Suprapubic skin (tissue), 4 donors: ENCODE measurements around the gene ATP6V1A. TPM values are rescaled to one million over a fixed set of nuclear protein-coding genes. Genes with fewer than 3 reads are reported as not detected.

Experiments used
- DNase-seq, 2 donors: peaks; one replicate each; pipeline ENCODE4 v3.0.0-alpha.2; 2019; ENCODE audit warnings: low spot score in 2 of 2
- H3K27ac ChIP-seq: fragments of 200-600 bp; sonication (generic); one replicate; pipeline ENCODE4 v1.5.1; 2019
- H3K27me3 ChIP-seq: fragments of 200-600 bp; sonication (generic); one replicate; pipeline ENCODE4 v1.5.1; 2019
- H3K36me3 ChIP-seq: fragments of 200-600 bp; sonication (generic); one replicate; pipeline ENCODE4 v1.5.1; 2019
- H3K4me1 ChIP-seq: fragments of 200-600 bp; sonication (generic); one replicate; pipeline ENCODE4 v1.5.1; 2019
- H3K4me3 ChIP-seq: fragments of 200-600 bp; sonication (generic); one replicate; pipeline ENCODE4 v1.5.1; 2019; ENCODE audit warnings: mild to moderate bottlenecking
- H3K9me3 ChIP-seq: fragments of 200-600 bp; sonication (generic); one replicate; pipeline ENCODE4 v1.5.1; 2019
- CTCF ChIP-seq, 2 donors: fragments of 200-600 bp in 1 of 2; fragments of 450-650 bp in 1 of 2; sonication (generic) in 1 of 2; IDR thresholded peaks; one replicate each; pipeline ENCODE4 v1.5.1; 2016 to 2019; ENCODE audit warnings: antibody characterized with exemption in 2 of 2, mild to moderate bottlenecking in 1 of 2, moderate library complexity in 1 of 2
- EP300 ChIP-seq: sonication (generic); formaldehyde crosslinking; IDR thresholded peaks from one replicate; pipeline ENCODE4 v1.6.1; 2017; ENCODE audit warnings: antibody characterized with exemption
- POLR2A ChIP-seq, 2 donors: fragments of 450-650 bp; IDR thresholded peaks; one replicate each; pipeline ENCODE4 v1.6.1; 2017; ENCODE audit warnings: antibody characterized with exemption in 2 of 2, mild to moderate bottlenecking in 2 of 2, moderate library complexity in 2 of 2
- POLR2AphosphoS5 ChIP-seq, 3 donors: sonication (generic); formaldehyde crosslinking; IDR thresholded peaks; one replicate each; pipeline ENCODE4 v1.6.1; 2017; ENCODE audit warnings: antibody characterized with exemption in 3 of 3
- WGBS: methylation state at CpG from one replicate; pipeline ENCODE4 v1.1.5; 2018; 5-methylcytosine and 5-hydroxymethylcytosine counted together
- total RNA-seq, 4 donors: library from RNA; depleted of rRNA; stranded (reverse); fragments of >200 nt; gene quantifications; one replicate each; pipeline ENCODE4 v1.1.0, GENCODE V29; 2016

The ATP6V1A gene
- total RNA-seq, 4 donors from 2014 or later, result 43.5 to 63.5 (median 58.7) TPM

GRCh38 chr3:113783980-113784379, 37.1 kb downstream of the ATP6V1A start:
- no peak overlapping the region for H3K4me3 ChIP-seq
- peak overlapping the region; percentile 43 for H3K27ac ChIP-seq
- peaks cover 37% of the 10 kb centered on the region for H3K36me3 ChIP-seq
- WGBS, result 54% methylated on average over 4 of the region's 4 CpGs
- no peaks in the 10 kb centered on the region for H3K9me3 ChIP-seq
- DNase-seq, result no peak
- H3K4me1 ChIP-seq, result peaks cover 7% of the 10 kb centered on the region
- TF ChIP-seq EP300 (no peak), POLR2AphosphoS5 (IDR thresholded peaks at IDR 0.05) (no peak), POLR2A (IDR thresholded peaks at IDR 0.05) (no peak), CTCF (IDR thresholded peaks at IDR 0.05) (no peak)
- no peaks in the 10 kb centered on the region for H3K27me3 ChIP-seq

GRCh38 chr3:113791381-113791780, 44.5 kb downstream of the ATP6V1A start:
- Histone ChIP-seq H3K4me1 (no peaks in the 10 kb centered on the region), H3K27me3 (no peaks in the 10 kb centered on the region), H3K9me3 (no peaks in the 10 kb centered on the region), H3K36me3 (peaks cover 75% of the 10 kb centered on the region), H3K27ac (no peak overlapping the region), H3K4me3 (no peak overlapping the region)
- TF ChIP-seq CTCF (IDR thresholded peaks at IDR 0.05) (no peak), POLR2A (IDR thresholded peaks at IDR 0.05) (no peak), POLR2AphosphoS5 (IDR thresholded peaks at IDR 0.05) (no peak), EP300 (no peak)
- no peak for DNase-seq

DNA sequence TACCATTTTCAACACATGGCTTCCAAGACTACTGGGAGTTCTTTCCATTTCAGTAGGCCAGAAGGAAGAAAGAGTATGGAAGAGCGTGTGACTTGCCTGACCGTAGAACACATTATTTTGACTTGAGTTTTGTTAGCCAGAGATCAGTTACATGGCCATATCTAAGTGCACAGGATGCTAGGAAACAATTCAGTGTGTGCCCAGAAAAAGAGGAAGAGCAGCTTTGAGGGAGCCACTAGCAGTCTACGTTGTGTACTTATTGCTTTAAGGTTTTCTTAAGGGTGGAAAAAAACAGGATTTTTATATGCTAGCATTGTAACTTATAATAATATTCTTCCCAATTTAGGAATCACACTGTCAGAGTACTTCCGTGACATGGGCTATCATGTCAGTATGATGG, 47.7 kb downstream of the ATP6V1A start:
- no peak for DNase-seq
- Histone ChIP-seq H3K4me1 (no peaks in the 10 kb centered on the region), H3K4me3 (no peak overlapping the region), H3K9me3 (no peaks in the 10 kb centered on the region), H3K27ac (no peak overlapping the region), H3K27me3 (no peaks in the 10 kb centered on the region), H3K36me3 (peaks cover 75% of the 10 kb centered on the region)
- TF ChIP-seq POLR2A (IDR thresholded peaks at IDR 0.05), result no peak
- TF ChIP-seq POLR2AphosphoS5 (IDR thresholded peaks at IDR 0.05), result no peak
- TF ChIP-seq CTCF (IDR thresholded peaks at IDR 0.05), result no peak
- 94% methylated on average over 4 of the region's 4 CpGs for WGBS

DNA sequence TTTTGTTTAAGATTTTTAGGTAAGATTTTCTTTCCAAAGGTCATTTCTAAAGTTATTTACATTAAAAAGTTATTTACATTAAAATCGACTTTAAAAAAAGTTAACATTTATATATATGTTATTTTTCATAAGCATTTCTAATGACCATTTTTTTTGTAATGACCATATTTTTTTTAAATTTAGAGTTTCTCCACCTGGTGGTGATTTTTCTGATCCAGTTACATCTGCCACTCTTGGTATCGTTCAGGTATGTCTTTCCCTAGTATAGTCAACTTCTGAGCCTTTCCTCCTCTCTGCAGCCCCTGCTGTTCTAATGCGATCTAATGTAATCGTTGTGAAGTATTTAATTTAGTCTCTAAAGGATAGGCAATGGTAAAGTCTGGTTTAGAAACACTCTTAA, 48.9 kb downstream of the ATP6V1A start:
- H3K27ac ChIP-seq, result no peak overlapping the region
- H3K4me1 ChIP-seq, result no peaks in the 10 kb centered on the region
- H3K9me3 ChIP-seq, result no peaks in the 10 kb centered on the region
- TF ChIP-seq EP300, result no peak
- H3K4me3 ChIP-seq, result no peak overlapping the region
- 92% methylated on average over 4 of the region's 4 CpGs for WGBS
- H3K27me3 ChIP-seq, result no peaks in the 10 kb centered on the region
- DNase-seq, result no peak
- peaks cover 81% of the 10 kb centered on the region for H3K36me3 ChIP-seq

- TF ChIP-seq EP300, result no peak
- TF ChIP-seq CTCF (IDR thresholded peaks at IDR 0.05), result no peak
- no peak for TF ChIP-seq POLR2A (IDR thresholded peaks at IDR 0.05)
- TF ChIP-seq POLR2AphosphoS5 (IDR thresholded peaks at IDR 0.05), result no peak
- DNase-seq, result no peak
- H3K9me3 ChIP-seq, result no peaks in the 10 kb centered on the region
- H3K4me3 ChIP-seq, result no peak overlapping the region
- H3K27me3 ChIP-seq, result no peaks in the 10 kb centered on the region
- no peak overlapping the region for H3K27ac ChIP-seq
- 97% methylated on average over 3 of the region's 3 CpGs for WGBS
- H3K36me3 ChIP-seq, result peaks cover 93% of the 10 kb centered on the region
- H3K4me1 ChIP-seq, result no peaks in the 10 kb centered on the region
Measured at GRCh38 chr3:113802795-113803455, 56.1 kb downstream of the ATP6V1A start.

DNA sequence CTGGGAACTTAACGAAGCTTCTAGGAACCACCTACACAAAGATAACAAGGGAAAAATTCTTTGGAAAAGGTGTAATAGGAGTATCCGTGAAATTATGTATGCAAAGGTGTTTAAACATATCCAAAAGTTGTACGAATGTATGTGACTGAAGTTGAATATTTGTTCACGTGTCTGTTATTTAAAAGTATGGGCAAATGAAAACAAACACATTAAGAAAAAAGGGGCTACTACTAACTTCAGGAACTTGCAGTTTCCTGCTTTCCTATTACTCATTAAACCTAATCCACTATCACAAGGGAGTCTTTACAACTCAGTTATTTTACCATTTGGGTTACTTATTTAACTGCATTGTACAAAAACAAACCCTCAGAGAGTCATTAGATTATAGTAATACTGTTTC, 57.8 kb downstream of the ATP6V1A start:
- TF ChIP-seq POLR2A (IDR thresholded peaks at IDR 0.05) (no peak), POLR2AphosphoS5 (IDR thresholded peaks at IDR 0.05) (no peak), CTCF (IDR thresholded peaks at IDR 0.05) (no peak), EP300 (no peak)
- no peaks in the 10 kb centered on the region for H3K27me3 ChIP-seq
- H3K9me3 ChIP-seq, result no peaks in the 10 kb centered on the region
- WGBS, result 88% methylated on average over 4 of the region's 4 CpGs
- DNase-seq, result no peak
- no peak overlapping the region for H3K4me3 ChIP-seq
- H3K36me3 ChIP-seq, result peaks cover 91% of the 10 kb centered on the region
- no peak overlapping the region for H3K27ac ChIP-seq
- H3K4me1 ChIP-seq, result no peaks in the 10 kb centered on the region
